Activated CD8-positive, alpha-beta T cell treated with anti-CD3 and anti-CD28 coated beads, Interleukin-2, amount 10 ng/mL, durations not matched to agents 7 days and 5 days (primary cell): Measurements from ENCODE around the gene NDUFB3. TPM values are rescaled to one million over a fixed set of nuclear protein-coding genes. Genes with fewer than 3 reads are reported as not detected.
"Not testable (repeated sequence)": the region's sequence is repeated elsewhere in the genome, so short reads cannot be mapped to it uniquely, and the experiment has no call there.

Source experiments
- ATAC-seq: fragments of 150-1000 bp; cut with Tn5 transposase; one replicate; pipeline ENCODE4 v1.10.0; 2021; ENCODE audit warnings: moderate library complexity
- CTCF ChIA-PET: fragments of 350-600 bp; sonication (Branson Sonifier 250); formaldehyde crosslinking; loops from one replicate; lab custom pipeline; 2021; ENCODE audit warnings: antibody characterized with exemption; lab: Charles Lee
- POLR2A ChIA-PET: fragments of 350-600 bp; sonication (Branson Sonifier 250); formaldehyde crosslinking; loops from one replicate; lab custom pipeline; 2021; ENCODE audit warnings: antibody characterized with exemption; lab: Charles Lee
- DNase-seq: peaks from one replicate; pipeline ENCODE4 v3.0.0-alpha.2; 2020
- H3K27ac Mint-ChIP-seq: one replicate; pipeline ENCODE4 v1.8.0; 2021; ENCODE audit warnings: mild to moderate bottlenecking, mixed read lengths
- H3K27me3 Mint-ChIP-seq: one replicate; pipeline ENCODE4 v1.8.0; 2021; ENCODE audit warnings: low read depth, mixed read lengths
- H3K36me3 Mint-ChIP-seq: one replicate; pipeline ENCODE4 v1.8.0; 2021; ENCODE audit warnings: low read depth, mixed read lengths
- H3K4me1 Mint-ChIP-seq: one replicate; pipeline ENCODE4 v1.8.0; 2021; ENCODE audit warnings: low read depth, mixed read lengths
- H3K4me3 Mint-ChIP-seq: one replicate; pipeline ENCODE4 v1.8.0; 2021; ENCODE audit warnings: mild to moderate bottlenecking, mixed read lengths
- H3K9me3 Mint-ChIP-seq: one replicate; pipeline ENCODE4 v1.8.0; 2022; ENCODE audit warnings: mixed read lengths; ENCODE audit not compliant: insufficient read depth
- total RNA-seq, 2 experiments: library from RNA; stranded (reverse); gene quantifications; one replicate each; pipeline ENCODE4 v1.2.3, GENCODE V29; 2021

The NDUFB3 gene
- total RNA-seq, 2 experiments from 2014 or later: 167 to 173 TPM

- no peak overlapping the region for H3K27ac Mint-ChIP-seq
- DNase-seq (no peak), ATAC-seq (no peak)
- no peaks in the 10 kb centered on the region for H3K27me3 Mint-ChIP-seq
- no peak overlapping the region for H3K4me3 Mint-ChIP-seq
- peaks cover 22% of the 10 kb centered on the region for H3K36me3 Mint-ChIP-seq
- peaks cover 1% of the 10 kb centered on the region for H3K4me1 Mint-ChIP-seq
- ChIA-PET CTCF (interaction anchor here (1.3 to 1.8 kb wide), 3 partner anchors 11 to 156 kb away, joined by 3 to 11 read pairs (median 5); no protein-coding TSS in a partner anchor), POLR2A (no interaction called here)
- H3K9me3 Mint-ChIP-seq: no peaks in the 10 kb centered on the region
Observed at GRCh38 chr2:201057715-201058248, 14.0 kb upstream of the NDUFB3 start.

GRCh38 chr2:201058914-201059313, 12.9 kb upstream of the NDUFB3 start:
- Mint-ChIP-seq H3K36me3 (peaks cover 27% of the 10 kb centered on the region), H3K9me3 (no peaks in the 10 kb centered on the region), H3K4me1 (peaks cover 11% of the 10 kb centered on the region), H3K27ac (no peak overlapping the region), H3K27me3 (no peaks in the 10 kb centered on the region), H3K4me3 (no peak overlapping the region)
- DNase-seq: no peak
- POLR2A ChIA-PET: interaction anchor here (0.5 kb wide), 1 partner anchor 20 kb away, joined by 3 read pairs; no protein-coding TSS in a partner anchor
- no peak for ATAC-seq
- CTCF ChIA-PET: interaction anchor here (1.2 kb wide), 1 partner anchor 10 kb away, joined by 8 read pairs; no protein-coding TSS in a partner anchor

- Mint-ChIP-seq H3K36me3 (peaks cover 28% of the 10 kb centered on the region), H3K9me3 (no peaks in the 10 kb centered on the region), H3K4me1 (peaks cover 16% of the 10 kb centered on the region), H3K4me3 (no peak overlapping the region), H3K27me3 (no peaks in the 10 kb centered on the region), H3K27ac (no peak overlapping the region)
- DNase-seq: no peak
- POLR2A ChIA-PET: interaction anchor here (1.0 kb wide), 1 partner anchor 11 kb away, joined by 3 read pairs; no protein-coding TSS in a partner anchor
- no peak for ATAC-seq
- CTCF ChIA-PET: interaction anchor here (0.9 to 1.4 kb wide), 3 partner anchors 9 to 58 kb away, joined by 3 to 5 read pairs (median 4); no protein-coding TSS in a partner anchor
Observed at GRCh38 chr2:201059961-201060755, 11.6 kb upstream of the NDUFB3 start.

- H3K27me3 Mint-ChIP-seq, CTCF ChIA-PET, H3K9me3 Mint-ChIP-seq, ATAC-seq, POLR2A ChIA-PET, DNase-seq, H3K4me3 Mint-ChIP-seq: not testable (repeated sequence)
- H3K27ac Mint-ChIP-seq: peak overlapping the region; percentile 60
- H3K4me1 Mint-ChIP-seq: peaks cover 33% of the 10 kb centered on the region
- H3K36me3 Mint-ChIP-seq: peaks cover 28% of the 10 kb centered on the region
Observed at GRCh38 chr2:201063516-201063915, 8.3 kb upstream of the NDUFB3 start.

- DNase-seq (no peak), ATAC-seq (no peak)
- Mint-ChIP-seq H3K27ac (no peak overlapping the region), H3K27me3 (no peaks in the 10 kb centered on the region), H3K9me3 (no peaks in the 10 kb centered on the region), H3K4me1 (peaks cover 44% of the 10 kb centered on the region), H3K4me3 (no peak overlapping the region), H3K36me3 (peaks cover 25% of the 10 kb centered on the region)
- CTCF ChIA-PET: interaction anchor here (0.9 to 6.7 kb wide), 4 partner anchors 43 to 159 kb away, joined by 3 to 135 read pairs (median 4); partner anchors contain the start of gene ORC2
- POLR2A ChIA-PET: no interaction called here
Observed at GRCh38 chr2:201064797-201065329, 6.9 kb upstream of the NDUFB3 start.

GRCh38 chr2:201070948-201071478, 788 bp upstream of the NDUFB3 start:
- POLR2A ChIA-PET: interaction anchor here (0.6 to 5.8 kb wide), 13 partner anchors 46 to 207 kb away, joined by 3 to 70 read pairs (median 4); partner anchors contain the start of genes CFLAR, CLK1, NIF3L1 and ORC2
- CTCF ChIA-PET: interaction anchor here (0.9 to 6.7 kb wide), 13 partner anchors 17 to 357 kb away, joined by 3 to 135 read pairs (median 5); partner anchors contain the start of genes CASP10 and ORC2
- DNase-seq (no peak), ATAC-seq (peak; percentile 41)
- Mint-ChIP-seq H3K27me3 (no peaks in the 10 kb centered on the region), H3K9me3 (no peaks in the 10 kb centered on the region), H3K27ac (peak overlapping the region; percentile 88), H3K4me1 (peaks cover 45% of the 10 kb centered on the region), H3K4me3 (peak overlapping the region; percentile 89), H3K36me3 (peaks cover 14% of the 10 kb centered on the region)

- no peaks in the 10 kb centered on the region for H3K27me3 Mint-ChIP-seq
- no peaks in the 10 kb centered on the region for H3K9me3 Mint-ChIP-seq
- H3K4me3 Mint-ChIP-seq: peak overlapping the region; percentile 89
- ChIA-PET CTCF (interaction anchor here (0.6 to 6.5 kb wide), 5 partner anchors 105 to 171 kb away, joined by 3 to 101 read pairs (median 9); no protein-coding TSS in a partner anchor), POLR2A (interaction anchor here (0.6 to 5.8 kb wide), 9 partner anchors 10 to 208 kb away, joined by 3 to 70 read pairs (median 5); partner anchors contain the start of genes CFLAR, CLK1 and ORC2)
- DNase-seq: no peak
- peak overlapping the region; percentile 88 for H3K27ac Mint-ChIP-seq
- H3K36me3 Mint-ChIP-seq: peaks cover 12% of the 10 kb centered on the region
- no peak for ATAC-seq
- H3K4me1 Mint-ChIP-seq: peaks cover 41% of the 10 kb centered on the region
Observed at GRCh38 chr2:201072201-201072530, 365 bp downstream of the NDUFB3 start.

- ChIA-PET POLR2A (interaction anchor here (1.3 to 5.8 kb wide), 4 partner anchors 9 to 183 kb away, joined by 3 to 70 read pairs (median 5); partner anchors contain the start of genes CFLAR and ORC2), CTCF (interaction anchor here (1.1 to 6.5 kb wide), 2 partner anchors 104 to 167 kb away, joined by 3 to 101 read pairs; no protein-coding TSS in a partner anchor)
- Mint-ChIP-seq H3K4me3 (peak overlapping the region; percentile 68), H3K4me1 (peaks cover 41% of the 10 kb centered on the region), H3K36me3 (peaks cover 12% of the 10 kb centered on the region), H3K27me3 (no peaks in the 10 kb centered on the region), H3K27ac (peak overlapping the region; percentile 9), H3K9me3 (no peaks in the 10 kb centered on the region)
- ATAC-seq (no peak), DNase-seq (no peak)
Observed at GRCh38 chr2:201073071-201073470, 1.3 kb downstream of the NDUFB3 start.

- ATAC-seq (no peak), DNase-seq (no peak)
- peaks cover 14% of the 10 kb centered on the region for H3K36me3 Mint-ChIP-seq
- H3K27ac Mint-ChIP-seq: no peak overlapping the region
- no peak overlapping the region for H3K4me3 Mint-ChIP-seq
- ChIA-PET CTCF (interaction anchor here (1.0 kb wide), 1 partner anchor 108 kb away, joined by 3 read pairs; the partner anchor contains the start of gene CASP10), POLR2A (interaction anchor here (1.1 to 1.3 kb wide), 2 partner anchors 42 to 158 kb away, joined by 4 to 5 read pairs; no protein-coding TSS in a partner anchor)
- no peaks in the 10 kb centered on the region for H3K9me3 Mint-ChIP-seq
- H3K27me3 Mint-ChIP-seq: no peaks in the 10 kb centered on the region
- H3K4me1 Mint-ChIP-seq: peaks cover 28% of the 10 kb centered on the region
Observed at GRCh38 chr2:201074996-201075395, 3.2 kb downstream of the NDUFB3 start.

GRCh38 chr2:201084863-201085262, 13.1 kb downstream of the NDUFB3 start:
- Mint-ChIP-seq H3K27me3 (no peaks in the 10 kb centered on the region), H3K36me3 (peaks cover 40% of the 10 kb centered on the region), H3K27ac (no peak overlapping the region), H3K9me3 (no peaks in the 10 kb centered on the region), H3K4me3 (no peak overlapping the region), H3K4me1 (no peaks in the 10 kb centered on the region)
- ChIA-PET CTCF (interaction anchor here (1.2 kb wide), 1 partner anchor 16 kb away, joined by 4 read pairs; no protein-coding TSS in a partner anchor), POLR2A (no interaction called here)
- ATAC-seq: no peak
- DNase-seq: no peak

GRCh38 chr2:201090574-201090973, 18.8 kb downstream of the NDUFB3 start:
- ATAC-seq: no peak
- Mint-ChIP-seq H3K27ac (no peak overlapping the region), H3K27me3 (no peaks in the 10 kb centered on the region), H3K36me3 (peaks cover 28% of the 10 kb centered on the region), H3K4me1 (peaks cover 2% of the 10 kb centered on the region), H3K9me3 (no peaks in the 10 kb centered on the region), H3K4me3 (no peak overlapping the region)
- CTCF ChIA-PET: interaction anchor here (1.3 to 1.6 kb wide), 2 partner anchors 21 to 68 kb away, joined by 3 to 4 read pairs; no protein-coding TSS in a partner anchor
- DNase-seq: no peak
- POLR2A ChIA-PET: interaction anchor here (0.6 kb wide), 1 partner anchor 276 kb away, joined by 4 read pairs; no protein-coding TSS in a partner anchor
